K562 (cell line): ENCODE results near the gene NPAS3. TPM values are rescaled to one million over a fixed set of nuclear protein-coding genes. Genes with fewer than 3 reads are reported as not detected.

Experiments used
- ADNP ChIP-seq: fragments of 200-800 bp; sonication (Bioruptor generic); IDR thresholded peaks from 2 replicates; pipeline ENCODE4 v1.6.1; 2016; ENCODE audit warnings: missing genetic modification characterization, missing compliant biosample characterization
- ARID1B ChIP-seq: fragments of 450-650 bp; IDR thresholded peaks from 2 replicates; pipeline ENCODE4 v1.6.1; 2016; ENCODE audit warnings: antibody characterized with exemption, mild to moderate bottlenecking, inconsistent platforms
- CEBPB ChIP-seq: fragments of 450-650 bp; IDR thresholded peaks from 2 replicates; pipeline ENCODE4 v1.6.1; 2016; ENCODE audit warnings: missing genetic modification characterization, missing compliant biosample characterization
- EP300 ChIP-seq: IDR thresholded peaks from 2 replicates; pipeline ENCODE4 v1.6.1; 2012; ENCODE audit warnings: low read length, improper control_type of control experiment
- ESRRA ChIP-seq: fragments of 450-650 bp; IDR thresholded peaks from 2 replicates; pipeline ENCODE4 v1.6.1; 2014; ENCODE audit warnings: low read depth, mild to moderate bottlenecking, moderate library complexity, borderline replicate concordance
- FOXA3 ChIP-seq, 2 experiments: fragments of 450-650 bp in 1 of 2; sonication (generic) in 1 of 2; formaldehyde crosslinking; IDR thresholded peaks in 1 of 2; conservative IDR thresholded peaks in 1 of 2; 2 replicates each; pipeline versions ENCODE4 v1.4.0 to v1.8.0; 2020 to 2022; ENCODE audit warnings: mild to moderate bottlenecking in 2 of 2, missing genetic modification reagents in 1 of 2
- LEF1 ChIP-seq: fragments of 450-650 bp; IDR thresholded peaks from 2 replicates; pipeline ENCODE4 v1.6.1; 2016; ENCODE audit warnings: mild to moderate bottlenecking
- MECOM ChIP-seq: fragments of 250-450 bp; sonication (Bioruptor Pico); IDR thresholded peaks from 2 replicates; pipeline ENCODE4 v1.8.0; 2022; ENCODE audit warnings: inconsistent platforms
- NCOR1 ChIP-seq: fragments of 450-650 bp; IDR thresholded peaks from 2 replicates; pipeline ENCODE4 v1.6.1; 2016; ENCODE audit warnings: mild to moderate bottlenecking, moderate library complexity
- NR2C1 ChIP-seq, 2 experiments: fragments of 450-650 bp; IDR thresholded peaks; 2 replicates each; pipeline ENCODE4 v1.6.1; 2017; ENCODE audit warnings: mild to moderate bottlenecking in 2 of 2, antibody characterized with exemption in 1 of 2, inconsistent platforms in 1 of 2, missing compliant biosample characterization in 1 of 2, missing genetic modification characterization in 1 of 2
- RBM25 ChIP-seq: fragments of 200-400 bp; formaldehyde crosslinking; IDR thresholded peaks from 2 replicates; pipeline ENCODE4 v1.6.1; 2018; ENCODE audit warnings: low read length, low read depth, moderate library complexity; ENCODE audit not compliant: severe bottlenecking
- RCOR1 ChIP-seq, 2 experiments: IDR thresholded peaks; 2 replicates each; pipeline ENCODE4 v1.6.1; 2012; ENCODE audit warnings: low read depth in 2 of 2, low read length in 2 of 2, borderline replicate concordance in 1 of 2, improper control_type of control experiment in 1 of 2
- SIN3A ChIP-seq, 2 experiments: fragments of 150-350 bp in 1 of 2; IDR thresholded peaks; 2 replicates each; pipeline ENCODE4 v1.6.1; 2011 to 2016; ENCODE audit warnings: borderline replicate concordance in 2 of 2, low read depth in 2 of 2, low read length in 2 of 2, mild to moderate bottlenecking in 2 of 2, moderate library complexity in 2 of 2; ENCODE audit not compliant: control insufficient read depth in 1 of 2
- STAT5A ChIP-seq: IDR thresholded peaks from 2 replicates; pipeline ENCODE4 v1.6.1; 2012; ENCODE audit warnings: low read length, inconsistent platforms, borderline replicate concordance
- TCF3 ChIP-seq: sonication (generic); formaldehyde crosslinking; IDR thresholded peaks from 2 replicates; pipeline ENCODE4 v1.4.0; 2020; ENCODE audit warnings: mild to moderate bottlenecking, missing genetic modification reagents
- TCF7L2 ChIP-seq: fragments of 150-350 bp; IDR thresholded peaks from 2 replicates; pipeline ENCODE4 v1.6.1; 2016; ENCODE audit warnings: low read depth, mild to moderate bottlenecking, low read length, moderate library complexity
- TEAD4 ChIP-seq, 2 experiments: sonication (generic) in 1 of 2; formaldehyde crosslinking in 1 of 2; IDR thresholded peaks; 2 replicates each; pipeline versions ENCODE4 v1.6.1 to v1.8.0; 2012 to 2022; ENCODE audit warnings: borderline replicate concordance in 1 of 2, inconsistent platforms in 1 of 2, low read length in 1 of 2, mild to moderate bottlenecking in 1 of 2, missing genetic modification reagents in 1 of 2
- TRIM24 ChIP-seq, 2 experiments: fragments of 450-650 bp; IDR thresholded peaks; 2 replicates each; pipeline ENCODE4 v1.6.1; 2016
- ZNF174 ChIP-seq: fragments of 250-450 bp; sonication (Bioruptor Pico); IDR thresholded peaks from 2 replicates; pipeline ENCODE4 v1.4.0; 2020; ENCODE audit warnings: mild to moderate bottlenecking
- ZNF778 ChIP-seq: fragments of 450-650 bp; formaldehyde crosslinking; IDR thresholded peaks from 2 replicates; pipeline ENCODE4 v1.4.0; 2020; ENCODE audit warnings: mild to moderate bottlenecking, moderate library complexity
- polyA plus RNA-seq, 8 experiments: library from polyadenylated mRNA; depleted of rRNA in 4 of 8; stranded (reverse) in 5 of 8; unstranded in 3 of 8; fragments of >200 nt; fragmentation: Nextera tagmentation in 2 of 8; fragmentation: Illumina TruSeq in 1 of 8; extraction: Ambion mirVana in 2 of 8; extraction: Trizol in 1 of 8; gene quantifications; 2 replicates each; pipeline versions ENCODE4 v1.2.1 to v1.2.3, GENCODE V29; 2011 to 2014; ENCODE audit warnings: inconsistent platforms in 1 of 8, missing spikeins in 1 of 8
- total RNA-seq, 7 experiments: library from RNA; depleted of rRNA in 6 of 7; stranded (reverse); fragments of >200 nt in 6 of 7; fragmentation: Illumina TruSeq in 2 of 7; extraction: Trizol in 2 of 7; gene quantifications; 2 replicates each; pipeline versions ENCODE4 v1.2.1 to v1.2.3, GENCODE V29; 2011 to 2021; ENCODE audit warnings: low replicate concordance in 1 of 7
- TF ChIP-seq, protein P1 (sequence below): fragments of 250-450 bp; sonication (Bioruptor Pico); IDR thresholded peaks from 2 replicates; pipeline ENCODE4 v1.5.0; 2021; ENCODE audit warnings: mild to moderate bottlenecking, borderline replicate concordance
- TF ChIP-seq, protein P2 (sequence below): fragments of 450-650 bp; IDR thresholded peaks from 2 replicates; pipeline ENCODE4 v1.6.1; 2016
- TF ChIP-seq, protein P3 (sequence below), 2 experiments: IDR thresholded peaks; 2 replicates each; pipeline ENCODE4 v1.6.1; 2012; ENCODE audit warnings: improper control_type of control experiment in 2 of 2, low read depth in 2 of 2, low read length in 2 of 2, borderline replicate concordance in 1 of 2

The NPAS3 gene
- total and polyA plus RNA-seq, 9 of the 15 experiments (the other 6 are each of a cell fraction or from before 2014, with no cell fraction given) = 0.04 TPM; not detected in 8

DNA sequence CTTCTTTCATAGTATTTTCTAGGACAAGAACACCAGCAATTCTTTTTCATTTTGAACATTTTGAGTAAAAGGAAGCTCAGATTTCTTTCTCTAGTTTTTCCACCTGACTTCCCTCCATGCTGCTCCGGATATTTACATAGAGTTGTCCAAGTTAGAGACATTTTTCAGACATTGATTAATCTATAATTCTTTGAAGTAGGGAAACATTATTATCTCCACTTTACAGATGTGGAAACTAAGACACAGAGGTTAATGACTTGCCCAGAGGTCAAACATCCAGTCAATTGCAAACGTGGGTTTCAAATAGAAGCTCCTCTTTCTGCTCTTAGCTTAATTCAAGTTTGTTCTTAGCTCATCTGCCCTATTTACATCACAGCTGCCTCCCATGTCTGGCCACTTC is 873.9 kb downstream of the NPAS3 start (continued):
- TF ChIP-seq, protein P1, sequence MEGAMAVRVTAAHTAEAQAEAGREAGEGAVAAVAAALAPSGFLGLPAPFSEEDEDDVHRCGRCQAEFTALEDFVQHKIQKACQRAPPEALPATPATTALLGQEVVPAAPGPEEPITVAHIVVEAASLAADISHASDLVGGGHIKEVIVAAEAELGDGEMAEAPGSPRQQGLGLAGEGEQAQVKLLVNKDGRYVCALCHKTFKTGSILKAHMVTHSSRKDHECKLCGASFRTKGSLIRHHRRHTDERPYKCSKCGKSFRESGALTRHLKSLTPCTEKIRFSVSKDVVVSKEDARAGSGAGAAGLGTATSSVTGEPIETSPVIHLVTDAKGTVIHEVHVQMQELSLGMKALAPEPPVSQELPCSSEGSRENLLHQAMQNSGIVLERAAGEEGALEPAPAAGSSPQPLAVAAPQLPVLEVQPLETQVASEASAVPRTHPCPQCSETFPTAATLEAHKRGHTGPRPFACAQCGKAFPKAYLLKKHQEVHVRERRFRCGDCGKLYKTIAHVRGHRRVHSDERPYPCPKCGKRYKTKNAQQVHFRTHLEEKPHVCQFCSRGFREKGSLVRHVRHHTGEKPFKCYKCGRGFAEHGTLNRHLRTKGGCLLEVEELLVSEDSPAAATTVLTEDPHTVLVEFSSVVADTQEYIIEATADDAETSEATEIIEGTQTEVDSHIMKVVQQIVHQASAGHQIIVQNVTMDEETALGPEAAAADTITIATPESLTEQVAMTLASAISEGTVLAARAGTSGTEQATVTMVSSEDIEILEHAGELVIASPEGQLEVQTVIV (CRISPR knock-in tag) = no peak
- TF ChIP-seq NCOR1 = peak; percentile 24; the same call in 1 of the 2 replicates
- peak; percentile 72 for TF ChIP-seq TCF3 (CRISPR knock-in tag)
- TF ChIP-seq LEF1 = peak; percentile 49; the same call in 1 of the 2 replicates
- 0 out of 2 replicates have a peak, but pooled peaks have one; percentile 10 for TF ChIP-seq NR2C1 (IDR thresholded peaks at IDR 0.05)
- no peak for TF ChIP-seq NR2C1 (tag; IDR thresholded peaks at IDR 0.05)
- peak; percentile 61 for TF ChIP-seq TEAD4 (IDR thresholded peaks at IDR 0.05; ENCODE audit: low read length)
- TF ChIP-seq TEAD4 (CRISPR knock-in tag; IDR thresholded peaks at IDR 0.05; ENCODE audit: borderline replicate concordance) = no peak
- peak; percentile 96 for TF ChIP-seq RBM25
- peak; percentile 81 for TF ChIP-seq ARID1B
- TF ChIP-seq TRIM24 (IDR thresholded peaks at IDR 0.05) = 0 out of 4 replicates have a peak, but pooled peaks of 1 of the 2 experiments have one; percentile 26
- no peak for TF ChIP-seq TCF7L2
- TF ChIP-seq STAT5A = peak; percentile 62
- TF ChIP-seq SIN3A (IDR thresholded peaks at IDR 0.05; ENCODE audit: borderline replicate concordance in 2 of 2, control insufficient read depth in 1 of 2, low read depth in 2 of 2, low read length in 2 of 2) = no peak
- TF ChIP-seq ADNP (tag) = peak; percentile 83
- no peak for TF ChIP-seq MECOM (CRISPR knock-in tag)
- TF ChIP-seq FOXA3 (CRISPR knock-in tag; conservative IDR thresholded peaks at IDR 0.05 in 1 of 2, IDR thresholded peaks at IDR 0.05 in 1 of 2) = peak in 1 of 2 experiments; percentile 59; a peak in 1 of 4 replicates
- TF ChIP-seq, protein P2, sequence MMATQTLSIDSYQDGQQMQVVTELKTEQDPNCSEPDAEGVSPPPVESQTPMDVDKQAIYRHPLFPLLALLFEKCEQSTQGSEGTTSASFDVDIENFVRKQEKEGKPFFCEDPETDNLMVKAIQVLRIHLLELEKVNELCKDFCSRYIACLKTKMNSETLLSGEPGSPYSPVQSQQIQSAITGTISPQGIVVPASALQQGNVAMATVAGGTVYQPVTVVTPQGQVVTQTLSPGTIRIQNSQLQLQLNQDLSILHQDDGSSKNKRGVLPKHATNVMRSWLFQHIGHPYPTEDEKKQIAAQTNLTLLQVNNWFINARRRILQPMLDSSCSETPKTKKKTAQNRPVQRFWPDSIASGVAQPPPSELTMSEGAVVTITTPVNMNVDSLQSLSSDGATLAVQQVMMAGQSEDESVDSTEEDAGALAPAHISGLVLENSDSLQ = peak; percentile 68
- no peak for TF ChIP-seq ZNF174
- peak; percentile 95 for TF ChIP-seq ESRRA
- TF ChIP-seq, protein P3, sequence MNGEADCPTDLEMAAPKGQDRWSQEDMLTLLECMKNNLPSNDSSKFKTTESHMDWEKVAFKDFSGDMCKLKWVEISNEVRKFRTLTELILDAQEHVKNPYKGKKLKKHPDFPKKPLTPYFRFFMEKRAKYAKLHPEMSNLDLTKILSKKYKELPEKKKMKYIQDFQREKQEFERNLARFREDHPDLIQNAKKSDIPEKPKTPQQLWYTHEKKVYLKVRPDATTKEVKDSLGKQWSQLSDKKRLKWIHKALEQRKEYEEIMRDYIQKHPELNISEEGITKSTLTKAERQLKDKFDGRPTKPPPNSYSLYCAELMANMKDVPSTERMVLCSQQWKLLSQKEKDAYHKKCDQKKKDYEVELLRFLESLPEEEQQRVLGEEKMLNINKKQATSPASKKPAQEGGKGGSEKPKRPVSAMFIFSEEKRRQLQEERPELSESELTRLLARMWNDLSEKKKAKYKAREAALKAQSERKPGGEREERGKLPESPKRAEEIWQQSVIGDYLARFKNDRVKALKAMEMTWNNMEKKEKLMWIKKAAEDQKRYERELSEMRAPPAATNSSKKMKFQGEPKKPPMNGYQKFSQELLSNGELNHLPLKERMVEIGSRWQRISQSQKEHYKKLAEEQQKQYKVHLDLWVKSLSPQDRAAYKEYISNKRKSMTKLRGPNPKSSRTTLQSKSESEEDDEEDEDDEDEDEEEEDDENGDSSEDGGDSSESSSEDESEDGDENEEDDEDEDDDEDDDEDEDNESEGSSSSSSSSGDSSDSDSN (IDR thresholded peaks at IDR 0.05; ENCODE audit: borderline replicate concordance in 1 of 2, low read depth in 2 of 2, low read length in 2 of 2) = no peak
- no peak for TF ChIP-seq CEBPB (tag)
- TF ChIP-seq RCOR1 (IDR thresholded peaks at IDR 0.05; ENCODE audit: borderline replicate concordance in 1 of 2, low read depth in 2 of 2, low read length in 2 of 2) = peak in 1 of 2 experiments; percentile 75; a peak in 2 of 4 replicates
- peak; percentile 67; the same call in 1 of the 2 replicates for TF ChIP-seq EP300
- TF ChIP-seq ZNF778 (CRISPR knock-in tag) = no peak
